Measurements from ENCODE around the gene HAGH.

HAGH gene

DNA sequence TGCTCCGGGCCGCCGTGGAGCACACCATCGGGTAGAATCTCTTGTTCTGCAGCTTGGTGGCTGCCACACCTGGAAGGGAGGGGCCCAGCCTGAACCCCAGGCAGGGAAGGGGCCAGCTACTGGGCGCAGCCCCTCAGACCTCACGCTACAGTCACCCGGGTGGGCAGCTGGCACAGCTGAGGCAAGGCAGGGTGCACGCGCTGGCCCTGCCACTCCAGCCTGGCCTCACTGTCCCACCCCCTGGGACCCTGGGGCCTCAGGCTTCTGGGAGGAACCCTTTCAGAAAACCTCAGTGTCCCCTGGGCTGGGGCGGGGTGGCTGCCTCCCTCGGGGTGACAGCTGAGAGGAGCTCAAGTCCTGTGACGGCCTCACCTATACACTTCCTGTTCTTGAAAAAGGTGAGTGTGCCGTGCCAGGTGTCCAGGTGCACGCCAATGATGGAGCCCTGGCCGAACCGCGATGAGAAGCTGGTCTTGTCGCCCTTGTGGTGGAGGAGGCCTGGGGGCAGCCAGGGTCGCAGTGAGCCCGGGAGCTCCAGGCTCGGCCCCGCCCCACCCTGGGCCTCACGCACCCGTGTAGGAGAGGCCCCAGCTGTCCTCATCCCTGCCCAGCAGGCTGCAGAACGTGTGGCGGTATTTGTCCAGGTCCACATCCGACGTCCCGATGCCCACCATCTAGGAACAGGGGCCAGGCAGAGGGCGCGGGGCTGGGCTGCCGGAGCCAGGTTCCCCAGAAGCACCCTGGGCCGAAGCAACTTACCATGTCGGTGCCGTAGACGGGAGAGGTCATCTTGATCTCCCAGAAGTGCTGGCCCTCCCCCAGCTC, 49.0 kb downstream of the HAGH start:
- H3K27ac ChIP-seq (ENCODE audit: poor library complexity, severe bottlenecking): no peak overlapping the region
- peaks cover 29% of the 10 kb centered on the region for H3K36me3 ChIP-seq (ENCODE audit: low read depth)
- H3K27me3 ChIP-seq (ENCODE audit: insufficient read depth, poor library complexity, severe bottlenecking): no peaks in the 10 kb centered on the region
- DNase-seq (ENCODE audit: low spot score) (no peak), ATAC-seq (ENCODE audit: low read depth) (no peak)
- no peak overlapping the region for H3K4me3 ChIP-seq (ENCODE audit: severe bottlenecking)
- no peaks in the 10 kb centered on the region for H3K9me3 ChIP-seq (ENCODE audit: severe bottlenecking)
- TF ChIP-seq, protein P1, sequence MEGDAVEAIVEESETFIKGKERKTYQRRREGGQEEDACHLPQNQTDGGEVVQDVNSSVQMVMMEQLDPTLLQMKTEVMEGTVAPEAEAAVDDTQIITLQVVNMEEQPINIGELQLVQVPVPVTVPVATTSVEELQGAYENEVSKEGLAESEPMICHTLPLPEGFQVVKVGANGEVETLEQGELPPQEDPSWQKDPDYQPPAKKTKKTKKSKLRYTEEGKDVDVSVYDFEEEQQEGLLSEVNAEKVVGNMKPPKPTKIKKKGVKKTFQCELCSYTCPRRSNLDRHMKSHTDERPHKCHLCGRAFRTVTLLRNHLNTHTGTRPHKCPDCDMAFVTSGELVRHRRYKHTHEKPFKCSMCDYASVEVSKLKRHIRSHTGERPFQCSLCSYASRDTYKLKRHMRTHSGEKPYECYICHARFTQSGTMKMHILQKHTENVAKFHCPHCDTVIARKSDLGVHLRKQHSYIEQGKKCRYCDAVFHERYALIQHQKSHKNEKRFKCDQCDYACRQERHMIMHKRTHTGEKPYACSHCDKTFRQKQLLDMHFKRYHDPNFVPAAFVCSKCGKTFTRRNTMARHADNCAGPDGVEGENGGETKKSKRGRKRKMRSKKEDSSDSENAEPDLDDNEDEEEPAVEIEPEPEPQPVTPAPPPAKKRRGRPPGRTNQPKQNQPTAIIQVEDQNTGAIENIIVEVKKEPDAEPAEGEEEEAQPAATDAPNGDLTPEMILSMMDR (IDR thresholded peaks at IDR 0.05; ENCODE audit: poor library complexity, severe bottlenecking): no peak
- H3K4me1 ChIP-seq (ENCODE audit: insufficient read depth, poor library complexity, severe bottlenecking): no peaks in the 10 kb centered on the region

DNA sequence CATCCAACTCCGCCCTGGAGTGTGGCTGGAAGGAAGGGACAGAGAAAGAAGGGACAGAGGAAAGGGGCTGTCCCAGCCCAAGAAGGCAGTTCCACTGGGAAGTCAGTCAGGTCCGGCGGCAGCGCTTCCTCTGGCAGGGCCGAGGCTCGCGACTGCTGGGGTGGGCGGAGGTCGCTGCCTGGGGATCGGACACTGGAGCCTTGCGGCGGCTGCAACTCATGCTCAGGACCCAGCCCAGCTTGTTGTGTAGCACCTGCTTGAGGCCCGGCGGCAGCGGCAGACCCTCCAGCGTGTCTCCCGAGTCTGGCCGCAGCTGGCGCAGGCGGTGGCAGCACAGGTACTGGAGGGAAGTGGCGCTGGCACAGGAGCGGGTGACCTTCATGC, 49.6 kb downstream of the HAGH start:
- TF ChIP-seq, protein P1 (IDR thresholded peaks at IDR 0.05; ENCODE audit: poor library complexity, severe bottlenecking): no peak
- ATAC-seq (ENCODE audit: low read depth): no peak
- no peak overlapping the region for H3K27ac ChIP-seq (ENCODE audit: poor library complexity, severe bottlenecking)
- no peak for DNase-seq (ENCODE audit: low spot score)
- no peak overlapping the region for H3K4me3 ChIP-seq (ENCODE audit: severe bottlenecking)
- H3K4me1 ChIP-seq (ENCODE audit: insufficient read depth, poor library complexity, severe bottlenecking): no peaks in the 10 kb centered on the region
- peaks cover 32% of the 10 kb centered on the region for H3K36me3 ChIP-seq (ENCODE audit: low read depth)
- no peaks in the 10 kb centered on the region for H3K27me3 ChIP-seq (ENCODE audit: insufficient read depth, poor library complexity, severe bottlenecking)
- no peaks in the 10 kb centered on the region for H3K9me3 ChIP-seq (ENCODE audit: severe bottlenecking)

DNA sequence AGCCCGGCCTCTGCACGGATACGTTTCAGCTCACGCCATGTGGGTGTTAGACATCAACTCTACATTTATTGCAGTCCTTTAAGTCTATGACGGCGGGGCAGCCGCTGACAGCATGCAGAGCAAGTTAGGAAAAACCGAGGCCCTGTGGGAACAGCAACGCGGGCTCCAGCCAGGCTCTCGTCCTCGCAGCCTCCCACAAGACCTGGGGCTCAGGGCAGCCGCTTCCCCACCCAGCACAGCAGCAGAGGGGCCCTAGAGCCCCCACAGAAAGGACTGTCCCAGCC, 50.0 kb downstream of the HAGH start:
- H3K36me3 ChIP-seq (ENCODE audit: low read depth): peaks cover 34% of the 10 kb centered on the region
- no peak for DNase-seq (ENCODE audit: low spot score)

DNA sequence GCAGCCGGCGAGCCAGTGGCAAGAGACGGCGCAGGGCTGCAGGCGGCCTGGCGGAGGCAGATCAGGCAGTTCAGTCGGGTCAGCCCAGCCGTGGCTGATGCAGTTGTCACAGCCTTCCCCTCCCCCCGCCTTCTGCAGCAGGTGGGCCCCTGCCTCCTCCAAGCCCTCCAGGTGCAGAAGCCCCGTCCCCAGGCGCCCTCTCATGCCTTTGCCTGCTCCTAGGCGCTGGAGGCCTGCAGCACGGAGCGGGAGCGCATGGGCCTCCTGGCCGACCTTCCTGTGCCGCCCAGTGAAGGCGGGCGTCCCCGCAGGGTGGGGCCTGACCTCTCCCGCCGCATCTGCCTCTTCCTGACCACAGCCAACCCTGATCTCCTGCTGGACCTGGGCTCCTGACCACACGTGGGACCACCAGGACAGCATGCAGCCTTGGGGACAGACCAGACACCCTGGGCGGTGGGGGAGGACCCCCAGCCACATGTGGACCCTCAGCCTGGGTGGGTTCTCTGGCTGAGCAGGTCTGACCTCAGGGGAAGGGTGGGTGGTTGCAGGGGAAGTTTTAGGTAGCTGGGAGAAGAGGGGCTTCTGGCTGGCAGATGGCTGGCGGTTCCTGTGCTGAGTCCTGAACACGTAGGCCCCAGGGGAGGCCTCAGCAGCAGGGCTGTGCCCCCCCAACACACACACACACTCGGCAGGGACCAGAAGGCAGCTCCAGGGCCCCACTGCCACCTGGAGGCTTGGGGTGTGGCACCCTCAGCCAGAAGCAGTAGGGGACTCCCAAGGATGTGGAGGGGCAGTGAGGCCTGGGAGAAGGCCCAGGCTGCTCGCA, 50.6 kb downstream of the HAGH start:
- Histone ChIP-seq H3K9me3 (ENCODE audit: severe bottlenecking) (no peaks in the 10 kb centered on the region), H3K36me3 (ENCODE audit: low read depth) (peaks cover 33% of the 10 kb centered on the region), H3K4me3 (ENCODE audit: severe bottlenecking) (no peak overlapping the region), H3K27ac (ENCODE audit: poor library complexity, severe bottlenecking) (no peak overlapping the region), H3K4me1 (ENCODE audit: insufficient read depth, poor library complexity, severe bottlenecking) (no peaks in the 10 kb centered on the region), H3K27me3 (ENCODE audit: insufficient read depth, poor library complexity, severe bottlenecking) (no peaks in the 10 kb centered on the region)
- no peak for ATAC-seq (ENCODE audit: low read depth)
- TF ChIP-seq, protein P1 (IDR thresholded peaks at IDR 0.05; ENCODE audit: poor library complexity, severe bottlenecking): no peak
- no peak for DNase-seq (ENCODE audit: low spot score)

More for the DNA sequence above, 50.0 kb downstream of the HAGH start:
- H3K4me3 ChIP-seq (ENCODE audit: severe bottlenecking): no peak overlapping the region
- ATAC-seq (ENCODE audit: low read depth): no peak
- H3K4me1 ChIP-seq (ENCODE audit: insufficient read depth, poor library complexity, severe bottlenecking): no peaks in the 10 kb centered on the region
- no peaks in the 10 kb centered on the region for H3K9me3 ChIP-seq (ENCODE audit: severe bottlenecking)
- TF ChIP-seq, protein P1 (IDR thresholded peaks at IDR 0.05; ENCODE audit: poor library complexity, severe bottlenecking): no peak
- H3K27ac ChIP-seq (ENCODE audit: poor library complexity, severe bottlenecking): no peak overlapping the region
- no peaks in the 10 kb centered on the region for H3K27me3 ChIP-seq (ENCODE audit: insufficient read depth, poor library complexity, severe bottlenecking)

Measured in RWPE2 (cell line).